Measurements from ENCODE around the gene IGIP. TPM values are rescaled to one million over a fixed set of nuclear protein-coding genes. Genes with fewer than 3 reads are reported as not detected.

The IGIP gene
- total RNA-seq, 1 donor from 2014 or later, result 0.98 TPM

GRCh38 chr5:140174014-140174413 lies 48.3 kb downstream of the IGIP start:
- H3K36me3 Mint-ChIP-seq (ENCODE audit: unreplicated experiment), result no peaks in the 10 kb centered on the region
- DNase-seq, result no peak
- peaks cover 4% of the 10 kb centered on the region for H3K27me3 Mint-ChIP-seq (ENCODE audit: unreplicated experiment)
- H3K27ac Mint-ChIP-seq (ENCODE audit: unreplicated experiment), result no peak overlapping the region
- H3K9me3 Mint-ChIP-seq (ENCODE audit: unreplicated experiment), result peaks cover 3% of the 10 kb centered on the region
- H3K4me1 Mint-ChIP-seq (ENCODE audit: low read depth, unreplicated experiment), result peaks cover 3% of the 10 kb centered on the region
- no peak for TF ChIP-seq CTCF (IDR thresholded peaks at IDR 0.05; ENCODE audit: partially characterized antibody, unreplicated experiment)
- peak overlapping the region; percentile 89 for H3K4me3 Mint-ChIP-seq (ENCODE audit: unreplicated experiment)

GRCh38 chr5:140174465-140175366 lies 49.0 kb downstream of the IGIP start, which contains the start of gene CYSTM1:
TSS of gene CYSTM1 (plus strand) at chr5:140175188. CDS start at chr5:140194466, 19,278 bp downstream.
- TF ChIP-seq CTCF (IDR thresholded peaks at IDR 0.05; ENCODE audit: partially characterized antibody, unreplicated experiment), result no peak
- DNase-seq, result peak; percentile 98
- Mint-ChIP-seq H3K9me3 (ENCODE audit: unreplicated experiment) (peaks cover 3% of the 10 kb centered on the region), H3K36me3 (ENCODE audit: unreplicated experiment) (no peaks in the 10 kb centered on the region), H3K4me3 (ENCODE audit: unreplicated experiment) (peak within 1 kb of the TSS; percentile 99), H3K4me1 (ENCODE audit: low read depth, unreplicated experiment) (peaks cover 3% of the 10 kb centered on the region), H3K27me3 (ENCODE audit: unreplicated experiment) (peaks cover 4% of the 10 kb centered on the region), H3K27ac (ENCODE audit: unreplicated experiment) (peak within 1 kb of the TSS; percentile 93)

GRCh38 chr5:140175367-140176030 lies 49.8 kb downstream of the IGIP start:
- H3K4me3 Mint-ChIP-seq (ENCODE audit: unreplicated experiment), result peak overlapping the region; percentile 99
- H3K4me1 Mint-ChIP-seq (ENCODE audit: low read depth, unreplicated experiment), result peaks cover 3% of the 10 kb centered on the region
- H3K27ac Mint-ChIP-seq (ENCODE audit: unreplicated experiment), result peak overlapping the region; percentile 93
- peaks cover 4% of the 10 kb centered on the region for H3K27me3 Mint-ChIP-seq (ENCODE audit: unreplicated experiment)
- H3K9me3 Mint-ChIP-seq (ENCODE audit: unreplicated experiment), result peaks cover 3% of the 10 kb centered on the region
- peak; percentile 92 for DNase-seq
- TF ChIP-seq CTCF (IDR thresholded peaks at IDR 0.05; ENCODE audit: partially characterized antibody, unreplicated experiment), result peak; percentile 10
- H3K36me3 Mint-ChIP-seq (ENCODE audit: unreplicated experiment), result no peaks in the 10 kb centered on the region

- TF ChIP-seq CTCF (IDR thresholded peaks at IDR 0.05; ENCODE audit: partially characterized antibody, unreplicated experiment), result no peak
- Mint-ChIP-seq H3K4me1 (ENCODE audit: low read depth, unreplicated experiment) (peaks cover 3% of the 10 kb centered on the region), H3K9me3 (ENCODE audit: unreplicated experiment) (peaks cover 3% of the 10 kb centered on the region), H3K36me3 (ENCODE audit: unreplicated experiment) (no peaks in the 10 kb centered on the region), H3K27me3 (ENCODE audit: unreplicated experiment) (peaks cover 4% of the 10 kb centered on the region), H3K27ac (ENCODE audit: unreplicated experiment) (peak overlapping the region; percentile 93), H3K4me3 (ENCODE audit: unreplicated experiment) (peak overlapping the region; percentile 99)
- no peak for DNase-seq
Measured at GRCh38 chr5:140176031-140176387, 50.3 kb downstream of the IGIP start.

GRCh38 chr5:140178086-140178410 lies 52.3 kb downstream of the IGIP start:
- DNase-seq, result no peak
- no peak for TF ChIP-seq CTCF (IDR thresholded peaks at IDR 0.05; ENCODE audit: partially characterized antibody, unreplicated experiment)
- Mint-ChIP-seq H3K27me3 (ENCODE audit: unreplicated experiment) (peaks cover 6% of the 10 kb centered on the region), H3K9me3 (ENCODE audit: unreplicated experiment) (peaks cover 5% of the 10 kb centered on the region), H3K4me1 (ENCODE audit: low read depth, unreplicated experiment) (peaks cover 3% of the 10 kb centered on the region), H3K36me3 (ENCODE audit: unreplicated experiment) (no peaks in the 10 kb centered on the region), H3K27ac (ENCODE audit: unreplicated experiment) (no peak overlapping the region), H3K4me3 (ENCODE audit: unreplicated experiment) (no peak overlapping the region)

Measured in glutamatergic neuron (in vitro differentiated cells).